ENCODE measurements around the gene PDE9A. TPM values are rescaled to one million over a fixed set of nuclear protein-coding genes. Genes with fewer than 3 reads are reported as not detected.

Gene PDE9A
- total and polyA plus RNA-seq, 2 of the 4 experiments (the other 2 are of a cell fraction): 0.89 to 0.90 TPM

GRCh38 chr21:42790520-42791065, 137.2 kb downstream of the PDE9A start:
- Histone ChIP-seq H3K79me1 (ENCODE audit: low read depth in 1 of 2, low read length in 2 of 2) (no peaks in the 10 kb centered on the region), H3K4me1 (ENCODE audit: control insufficient read depth, insufficient read depth, low read length) (no peaks in the 10 kb centered on the region), H4K20me1 (ENCODE audit: insufficient read depth, low read length) (no peaks in the 10 kb centered on the region), H3K56ac (ENCODE audit: extremely low read depth, insufficient read depth, low read length) (no peak overlapping the region), H2BK20ac (ENCODE audit: low read depth, low read length) (no peak overlapping the region), H3K23ac (ENCODE audit: low read depth, low read length) (no peak overlapping the region), H2BK120ac (ENCODE audit: low read depth, low read length) (no peak overlapping the region), H3K9me3 (ENCODE audit: control insufficient read depth, insufficient read depth, low read length) (peaks cover 4% of the 10 kb centered on the region; the same call in 1 of the 2 replicates), H3K36me3 (ENCODE audit: control insufficient read depth, insufficient read depth, low read length) (no peaks in the 10 kb centered on the region), H2AK5ac (ENCODE audit: low read depth, low read length) (no peak overlapping the region), H3K18ac (ENCODE audit: low read depth, low read length) (no peak overlapping the region), H4K5ac (ENCODE audit: low read depth, low read length) (no peak overlapping the region), H3K4ac (ENCODE audit: low read depth, low read length) (no peak overlapping the region), H2BK15ac (ENCODE audit: low read depth, low read length) (no peak overlapping the region), H2BK5ac (ENCODE audit: low read depth, low read length, poor library complexity, severe bottlenecking) (no peak overlapping the region), H3K14ac (replicated peaks; ENCODE audit: low read depth, low read length) (no peak overlapping the region), H3K9ac (ENCODE audit: low read depth, low read length) (no peak overlapping the region), H4K8ac (ENCODE audit: low read depth in 2 of 2, low read length in 2 of 2) (no peak overlapping the region), H2AK9ac (replicated peaks; ENCODE audit: low read depth, low read length, poor library complexity) (no peak overlapping the region), H3K9me1 (ENCODE audit: insufficient read depth, low read length) (no peaks in the 10 kb centered on the region), H3K27me3 (ENCODE audit: control insufficient read depth, insufficient read depth, low read length) (peaks cover 30% of the 10 kb centered on the region), H2AFZ (replicated peaks; ENCODE audit: low read length, poor library complexity) (no peak overlapping the region), H3K4me2 (ENCODE audit: low read depth, low read length) (no peak overlapping the region), H3K4me3 (ENCODE audit: insufficient read depth, low read depth, low read length) (no peak overlapping the region), H4K91ac (ENCODE audit: insufficient read depth, low read depth, low read length) (no peak overlapping the region), H3K27ac (ENCODE audit: insufficient read depth, low read length) (no peak overlapping the region)
- CTCF ChIA-PET: no interaction called here
- intact Hi-C loops (cut with micrococcal nuclease): no loop called here
- ATAC-seq (ENCODE audit: low read depth) (no peak), DNase-seq (no peak)
- no TSS peak for BruUV-seq (replicated peaks)
- TF ChIP-seq CHD1 (IDR thresholded peaks at IDR 0.05; ENCODE audit: low read depth, low read length) (no peak), SMC3 (IDR thresholded peaks at IDR 0.05; ENCODE audit: low read depth, low read length) (no peak)
- no CpG with 5 or more reads among the region's 8 CpGs for WGBS, 2 experiments (ENCODE audit: extremely low coverage in 2 of 2, insufficient read length in 1 of 2)
- dilution Hi-C loops (cut with HindIII; ENCODE audit: low sequenced_read_pairs, unreplicated experiment): no loop called here
- in situ Hi-C loops (cut with MboI; ENCODE audit: low sequenced_read_pairs): no loop called here
- POLR2A ChIA-PET (ENCODE audit: unreplicated experiment): no interaction called here
